ENCODE data around the gene C11orf52. TPM values are rescaled to one million over a fixed set of nuclear protein-coding genes. Genes with fewer than 3 reads are reported as not detected.

The C11orf52 gene
- total RNA-seq, 3 donors from 2014 or later: 3.2 to 12.8 (median 7.7) TPM

DNA sequence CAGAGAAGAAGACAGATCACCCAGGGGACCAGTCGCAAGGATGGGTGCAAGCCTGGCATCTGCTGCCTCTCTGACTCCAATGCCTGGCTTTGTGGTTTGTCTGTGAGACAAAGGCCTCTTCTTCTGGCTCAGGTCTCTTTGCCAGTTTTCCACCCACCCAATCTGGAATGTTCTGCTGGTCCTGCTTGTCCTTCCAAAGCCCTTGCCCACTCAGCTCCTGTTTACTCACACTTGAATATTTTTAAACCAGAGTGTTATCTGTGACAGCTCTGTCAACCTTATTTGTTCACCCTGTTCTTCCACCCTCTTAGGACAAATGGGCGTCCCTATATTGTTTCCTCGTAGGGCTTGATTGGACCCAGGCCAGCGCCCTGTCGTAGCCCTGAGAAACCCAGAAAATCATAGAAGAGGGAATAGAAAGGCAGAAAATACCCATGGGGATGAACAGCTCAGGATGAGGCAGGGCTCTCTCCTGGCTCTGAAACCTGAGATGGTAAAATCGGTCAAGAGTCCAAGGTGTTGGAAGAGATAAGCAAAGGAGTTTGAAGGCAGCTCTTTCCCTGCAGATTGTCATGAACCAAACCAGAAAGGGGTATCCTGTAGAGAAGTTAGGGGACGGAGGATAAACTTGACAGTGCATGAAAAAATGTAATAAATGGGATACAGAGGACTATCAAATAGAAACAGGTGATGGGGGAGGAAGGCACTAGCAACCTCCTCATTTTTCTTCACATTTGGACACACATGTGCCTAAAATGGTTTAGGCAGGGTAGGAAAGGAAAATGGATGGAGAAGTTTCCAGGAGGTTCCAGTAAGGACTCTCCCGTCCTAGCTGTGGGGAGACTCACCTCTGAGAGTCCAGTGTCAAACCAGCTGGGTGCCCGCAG lies 7.8 kb upstream of the C11orf52 start:
- intact Hi-C loops (cut with DNase I, micrococcal nuclease): no loop called here
- H3K9me3 ChIP-seq: no peaks in the 10 kb centered on the region
- H3K4me1 ChIP-seq (ENCODE audit: low read depth): no peaks in the 10 kb centered on the region
- DNase-seq (no peak), ATAC-seq (no peak)
- H3K36me3 ChIP-seq (ENCODE audit: low read depth): no peaks in the 10 kb centered on the region
- no peak overlapping the region for H3K4me3 ChIP-seq
- no peak for TF ChIP-seq CTCF (IDR thresholded peaks at IDR 0.05)

DNA sequence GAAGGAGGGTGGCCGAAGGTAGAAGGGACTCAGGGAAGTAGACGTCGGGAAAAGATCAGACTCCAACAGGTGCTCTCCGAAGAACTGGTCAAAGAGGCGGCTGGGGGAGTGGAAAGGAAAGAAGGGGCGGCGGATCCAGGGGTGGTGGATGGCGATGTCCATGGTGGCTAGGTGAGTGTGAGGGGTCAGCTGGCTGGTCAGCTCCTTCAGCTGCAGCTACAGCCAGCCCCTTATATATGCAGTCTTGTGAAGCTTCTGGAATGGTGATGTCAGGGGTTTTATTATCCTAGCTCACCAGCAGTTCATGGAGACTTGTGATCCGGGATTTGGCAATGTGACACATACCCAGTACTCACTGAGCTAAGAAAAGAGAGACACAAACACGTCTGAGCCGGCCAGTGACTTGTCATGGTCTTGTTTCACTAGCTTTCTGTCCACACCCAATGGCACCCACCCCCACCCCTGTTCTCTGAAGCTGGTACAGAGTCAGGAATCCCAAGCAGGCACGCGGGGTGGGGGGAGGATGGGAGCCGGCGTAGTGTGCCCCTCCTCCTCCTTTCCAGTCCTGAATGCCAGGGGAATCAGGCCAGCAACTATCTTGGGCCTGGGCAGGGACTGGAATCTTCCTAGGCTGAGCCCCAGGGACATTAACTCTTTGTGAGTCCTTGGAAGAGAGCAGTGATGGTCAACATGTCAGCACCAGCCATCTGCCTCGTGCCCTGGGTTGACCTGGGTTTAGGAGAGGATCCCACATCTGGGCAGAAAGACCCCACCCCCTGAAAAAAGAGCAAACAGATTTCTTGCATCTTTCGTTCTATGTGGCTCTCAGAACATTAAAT lies 6.9 kb upstream of the C11orf52 start, which contains the start of gene CRYAB:
Gene CRYAB, minus strand, starts transcription at position 208 of the 839 bp plus-strand sequence. Its CDS starts 46 bp downstream, at position 162.
- H3K36me3 ChIP-seq (ENCODE audit: low read depth): no peaks in the 10 kb centered on the region
- no peak for TF ChIP-seq CTCF (IDR thresholded peaks at IDR 0.05)
- intact Hi-C loops (cut with DNase I, micrococcal nuclease): no loop called here
- DNase-seq (peak; percentile 34 to 76 (median 58)), ATAC-seq (peak; percentile 54)
- no peaks in the 10 kb centered on the region for H3K4me1 ChIP-seq (ENCODE audit: low read depth)
- no peaks in the 10 kb centered on the region for H3K9me3 ChIP-seq
- no peak within 1 kb of the TSS for H3K4me3 ChIP-seq

GRCh38 chr11:111912535-111912934 lies 6.2 kb upstream of the C11orf52 start, which contains the start of gene HSPB2:
HSPB2 (plus strand) TSS chr11:111912734; CDS start chr11:111912830, 96 bp downstream.
- no peak for ATAC-seq
- Histone ChIP-seq H3K9me3 (no peaks in the 10 kb centered on the region), H3K36me3 (ENCODE audit: low read depth) (no peaks in the 10 kb centered on the region), H3K4me3 (no peak within 1 kb of the TSS), H3K4me1 (ENCODE audit: low read depth) (no peaks in the 10 kb centered on the region)
- no peak for TF ChIP-seq CTCF (IDR thresholded peaks at IDR 0.05)
- intact Hi-C loops (cut with DNase I, micrococcal nuclease): no loop called here
- peak in 1 of 3 donors; percentile 47 for DNase-seq

- Histone ChIP-seq H3K36me3 (ENCODE audit: low read depth) (no peaks in the 10 kb centered on the region), H3K4me1 (ENCODE audit: low read depth) (peaks cover 3% of the 10 kb centered on the region), H3K9me3 (no peaks in the 10 kb centered on the region), H3K4me3 (no peak overlapping the region)
- TF ChIP-seq CTCF (IDR thresholded peaks at IDR 0.05): no peak
- ATAC-seq: peak; percentile 8
- peak in 1 of 3 donors; percentile 43 for DNase-seq
- intact Hi-C loops (cut with DNase I, micrococcal nuclease): no loop called here
These were observed 5.5 kb upstream of the C11orf52 start for GRCh38 chr11:111913031-111913861.

DNA sequence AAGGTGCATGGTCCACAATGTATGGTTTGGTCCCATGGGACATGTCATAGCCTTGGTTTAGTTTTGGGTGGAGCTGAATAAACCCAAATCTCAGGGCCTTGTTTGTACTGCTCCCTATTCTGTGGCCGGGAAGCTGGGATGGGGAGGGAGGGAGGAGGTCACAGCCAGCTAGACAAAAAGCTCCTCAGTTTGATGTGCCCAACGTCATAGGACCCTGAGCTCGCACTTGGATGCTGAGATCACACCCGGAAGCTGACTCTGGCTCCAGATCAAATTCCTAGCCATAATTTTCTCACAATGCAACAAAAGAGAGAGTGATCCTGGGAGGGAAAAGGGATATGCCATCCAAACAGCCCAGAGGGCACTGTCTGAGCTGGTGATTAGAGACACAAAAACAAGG lies 4.7 kb upstream of the C11orf52 start:
- no peak for TF ChIP-seq CTCF (IDR thresholded peaks at IDR 0.05)
- ATAC-seq: no peak
- H3K4me3 ChIP-seq: no peak overlapping the region

More for the DNA sequence above, 4.7 kb upstream of the C11orf52 start:
- peaks cover 5% of the 10 kb centered on the region for H3K4me1 ChIP-seq (ENCODE audit: low read depth)
- intact Hi-C loops (cut with DNase I, micrococcal nuclease): no loop called here
- DNase-seq: peak in 2 of 3 donors; percentile 24 to 40
- no peaks in the 10 kb centered on the region for H3K36me3 ChIP-seq (ENCODE audit: low read depth)
- no peaks in the 10 kb centered on the region for H3K9me3 ChIP-seq

Data from mucosa of descending colon (tissue), 3 donors.